ENCODE measurements around the gene CEPT1. TPM values are rescaled to one million over a fixed set of nuclear protein-coding genes. Genes with fewer than 3 reads are reported as not detected.

Gene CEPT1
- total and polyA plus RNA-seq, 9 of the 15 experiments (the other 6 are each of a cell fraction or from before 2014, with no cell fraction given) = 24.4 to 72.6 (median 42.4) TPM

- H3K4me3 ChIP-seq = no peak overlapping the region
- peaks cover 4 to 18% of the 10 kb centered on the region in 2 experiments; a peak in 3 of 5 replicates for H3K4me1 ChIP-seq (replicated peaks in 1 of 2; ENCODE audit: control insufficient read depth in 2 of 2, insufficient read depth in 2 of 2, low read length in 2 of 2)
- peaks cover 2% of the 10 kb centered on the region for H3K9me1 ChIP-seq (ENCODE audit: control insufficient read depth, insufficient read depth, low read length)
- no peak overlapping the region for H3K4me2 ChIP-seq (ENCODE audit: insufficient read depth, low read length)
- H3K27me3 ChIP-seq (ENCODE audit: control insufficient read depth in 2 of 2, insufficient read depth in 2 of 2, low read length in 2 of 2) = no peaks in the 10 kb centered on the region
- 100% methylated on average over 2 of the region's 2 CpGs for WGBS (ENCODE audit: insufficient coverage, low coverage, missing lambda C conversion rate)
- POLR2A ChIA-PET = interaction anchor here (1.2 to 1.4 kb wide), 2 partner anchors 14 to 57 kb away, joined by 3 read pairs; no protein-coding TSS in a partner anchor
- DNase-seq (ENCODE audit: extremely low read depth in 1 of 4, low spot score in 3 of 4) (no peak), FAIRE-seq (no peak), ATAC-seq (no peak; the same call in 2 of the 3 replicates)
- BruUV-seq (replicated peaks) = no TSS peak
- H3K36me3 ChIP-seq (ENCODE audit: control insufficient read depth, insufficient read depth, low read length) = peaks cover 46% of the 10 kb centered on the region
- H2AFZ ChIP-seq (ENCODE audit: low read depth, low read length) = no peak overlapping the region
- no peak overlapping the region for H3K27ac ChIP-seq (ENCODE audit: extremely low read depth, low read depth, low read length)
- intact Hi-C loops (cut with micrococcal nuclease) = no loop called here
- CTCF ChIA-PET (ENCODE audit: low intra/inter-chr PET ratio) = no interaction called here
- H3K9me3 ChIP-seq (replicated peaks; ENCODE audit: control insufficient read depth, insufficient read depth, low read depth, low read length) = no peaks in the 10 kb centered on the region
- peaks cover 17% of the 10 kb centered on the region; the same call in 1 of the 2 replicates for H4K20me1 ChIP-seq (replicated peaks; ENCODE audit: control insufficient read depth, insufficient read depth, low read length)
- H3K79me2 ChIP-seq (ENCODE audit: control insufficient read depth, insufficient read depth, low read length) = peaks cover 94% of the 10 kb centered on the region
- in situ Hi-C loops (cut with MboI) = no loop called here
- H3K9ac ChIP-seq (ENCODE audit: insufficient read depth in 1 of 2, low read depth in 2 of 2, low read length in 2 of 2) = peak overlapping the region in 1 of 2 experiments; percentile 81; a peak in 2 of 4 replicates
- TF ChIP-seq RBFOX2 (IDR thresholded peaks at IDR 0.05; ENCODE audit: low read depth, low read length) = no peak
- no peak for TF ChIP-seq ZFP91 (CRISPR knock-in tag; IDR thresholded peaks at IDR 0.05)
- no peak for TF ChIP-seq ARID2 (IDR thresholded peaks at IDR 0.05)
- no peak for TF ChIP-seq GTF2E2 (tag; IDR thresholded peaks at IDR 0.05)
- TF ChIP-seq SNAPC5 (CRISPR knock-in tag; IDR thresholded peaks at IDR 0.05) = no peak
- TF ChIP-seq TFAP4 (CRISPR knock-in tag; IDR thresholded peaks at IDR 0.05; ENCODE audit: borderline replicate concordance) = no peak
- TF ChIP-seq ZNF707 (CRISPR knock-in tag; conservative IDR thresholded peaks at IDR 0.05) = no peak
- no peak for TF ChIP-seq PTRF (tag; IDR thresholded peaks at IDR 0.05)
- TF ChIP-seq SRSF1 (IDR thresholded peaks at IDR 0.05; ENCODE audit: low read depth, low read length) = no peak
- TF ChIP-seq FOSL1 (tag; conservative IDR thresholded peaks at IDR 0.05) = no peak
- no peak for TF ChIP-seq HOMEZ (CRISPR knock-in tag; IDR thresholded peaks at IDR 0.05)
- TF ChIP-seq RAD51 (IDR thresholded peaks at IDR 0.05; ENCODE audit: borderline replicate concordance, low read depth) = no peak
These were observed 5.5 kb downstream of the CEPT1 start for GRCh38 chr1:111145542-111145941.

Data from K562 (cell line).